Kidney epithelial cell (primary cell): ENCODE data around the gene PPP1R13L. TPM values are rescaled to one million over a fixed set of nuclear protein-coding genes. Genes with fewer than 3 reads are reported as not detected.
A peak's percentile ranks its signal among the peaks of the same experiment; 100 is the strongest.
"Not testable (repeated sequence)": the region's sequence is repeated elsewhere in the genome, so short reads cannot be mapped to it uniquely, and the experiment has no call there.

Experiments
- DNase-seq: peaks from one replicate; pipeline ENCODE4 v3.0.0-alpha.2; 2010; ENCODE audit warnings: low read depth
- H3K27me3 ChIP-seq: 2 replicates; pipeline ENCODE4 v1.6.0; 2011; ENCODE audit warnings: low read length; ENCODE audit not compliant: control insufficient read depth, insufficient read depth
- H3K36me3 ChIP-seq: 2 replicates; pipeline ENCODE4 v1.5.1; 2011; ENCODE audit warnings: low read length; ENCODE audit not compliant: control insufficient read depth, insufficient read depth
- H3K4me3 ChIP-seq: 2 replicates; pipeline ENCODE4 v1.5.1; 2011; ENCODE audit warnings: low read depth, mild to moderate bottlenecking, control low read depth, low read length
- total RNA-seq: library from RNA; depleted of rRNA; stranded (reverse); fragments of >200 nt; gene quantifications from 2 replicates; pipeline ENCODE4 v1.2.3, GENCODE V29; 2015
- TF ChIP-seq, protein P1 (sequence below): IDR thresholded peaks from 2 replicates; pipeline ENCODE4 v1.5.1; 2011; ENCODE audit warnings: mild to moderate bottlenecking, moderate library complexity, low read length, control low read depth, inconsistent platforms; ENCODE audit not compliant: insufficient read depth, poor library complexity, severe bottlenecking

The PPP1R13L gene
- total RNA-seq, 1 donor from 2014 or later: 30.9 TPM

DNA sequence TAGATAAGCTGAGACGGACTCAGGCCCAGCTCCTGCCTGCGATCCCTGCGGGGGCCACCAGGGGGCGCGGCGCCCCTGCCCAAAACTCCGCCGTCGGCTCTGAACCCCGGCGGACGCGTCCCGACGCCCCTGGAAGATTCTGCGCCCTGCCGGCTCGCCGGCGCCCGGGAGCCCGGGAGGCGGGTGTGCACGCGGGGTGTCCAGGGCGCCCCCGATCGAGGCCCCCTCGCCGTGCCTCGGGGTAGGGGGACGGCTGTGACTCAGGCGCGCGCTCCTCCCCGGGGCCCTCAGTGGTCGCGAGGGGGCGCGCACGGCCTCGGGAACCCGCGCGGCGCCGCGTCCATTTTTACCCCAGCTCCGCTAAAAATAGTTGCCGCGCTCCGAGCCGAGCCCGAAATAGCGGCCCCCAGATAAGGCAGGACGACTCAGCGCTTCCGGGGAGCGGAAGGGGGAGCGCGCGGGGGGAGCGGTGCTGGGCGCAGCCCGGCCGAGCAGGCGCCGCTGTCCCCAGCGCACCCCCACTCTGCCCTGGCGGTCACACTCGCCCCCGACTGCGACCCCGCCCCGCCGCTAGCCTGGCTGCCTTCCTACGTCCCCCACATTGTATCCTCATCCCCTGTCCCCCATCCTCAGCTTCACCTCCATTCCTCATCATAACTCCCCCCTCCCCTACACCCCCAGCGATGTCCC lies 34.8 kb upstream of the PPP1R13L start:
- no peak for DNase-seq
- TF ChIP-seq, protein P1, sequence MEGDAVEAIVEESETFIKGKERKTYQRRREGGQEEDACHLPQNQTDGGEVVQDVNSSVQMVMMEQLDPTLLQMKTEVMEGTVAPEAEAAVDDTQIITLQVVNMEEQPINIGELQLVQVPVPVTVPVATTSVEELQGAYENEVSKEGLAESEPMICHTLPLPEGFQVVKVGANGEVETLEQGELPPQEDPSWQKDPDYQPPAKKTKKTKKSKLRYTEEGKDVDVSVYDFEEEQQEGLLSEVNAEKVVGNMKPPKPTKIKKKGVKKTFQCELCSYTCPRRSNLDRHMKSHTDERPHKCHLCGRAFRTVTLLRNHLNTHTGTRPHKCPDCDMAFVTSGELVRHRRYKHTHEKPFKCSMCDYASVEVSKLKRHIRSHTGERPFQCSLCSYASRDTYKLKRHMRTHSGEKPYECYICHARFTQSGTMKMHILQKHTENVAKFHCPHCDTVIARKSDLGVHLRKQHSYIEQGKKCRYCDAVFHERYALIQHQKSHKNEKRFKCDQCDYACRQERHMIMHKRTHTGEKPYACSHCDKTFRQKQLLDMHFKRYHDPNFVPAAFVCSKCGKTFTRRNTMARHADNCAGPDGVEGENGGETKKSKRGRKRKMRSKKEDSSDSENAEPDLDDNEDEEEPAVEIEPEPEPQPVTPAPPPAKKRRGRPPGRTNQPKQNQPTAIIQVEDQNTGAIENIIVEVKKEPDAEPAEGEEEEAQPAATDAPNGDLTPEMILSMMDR: peak; percentile 92
- H3K36me3 ChIP-seq: no peaks in the 10 kb centered on the region
- peak overlapping the region; percentile 49 for H3K4me3 ChIP-seq
- no peaks in the 10 kb centered on the region for H3K27me3 ChIP-seq

DNA sequence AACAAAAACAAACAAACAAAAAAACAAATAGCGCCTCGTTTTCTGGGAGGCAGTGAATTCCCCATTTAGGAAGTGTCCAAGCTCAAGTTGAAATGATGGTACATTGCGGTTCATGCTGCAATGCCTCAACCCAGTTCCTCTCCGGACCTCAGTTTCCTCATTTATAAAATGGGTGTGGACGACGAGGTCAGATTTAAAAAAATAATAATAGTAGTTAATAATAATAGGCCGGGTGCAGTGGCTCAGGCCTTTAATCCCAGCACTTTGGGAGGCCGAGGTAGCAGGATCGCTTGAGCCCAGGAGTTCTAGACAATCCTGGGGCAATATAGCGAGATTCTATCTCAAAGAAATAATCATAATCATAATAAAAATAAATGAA lies 34.3 kb upstream of the PPP1R13L start:
- Histone ChIP-seq H3K4me3 (peak overlapping the region; percentile 49), H3K36me3 (no peaks in the 10 kb centered on the region), H3K27me3 (no peaks in the 10 kb centered on the region)
- TF ChIP-seq, protein P1: no peak
- no peak for DNase-seq

DNA sequence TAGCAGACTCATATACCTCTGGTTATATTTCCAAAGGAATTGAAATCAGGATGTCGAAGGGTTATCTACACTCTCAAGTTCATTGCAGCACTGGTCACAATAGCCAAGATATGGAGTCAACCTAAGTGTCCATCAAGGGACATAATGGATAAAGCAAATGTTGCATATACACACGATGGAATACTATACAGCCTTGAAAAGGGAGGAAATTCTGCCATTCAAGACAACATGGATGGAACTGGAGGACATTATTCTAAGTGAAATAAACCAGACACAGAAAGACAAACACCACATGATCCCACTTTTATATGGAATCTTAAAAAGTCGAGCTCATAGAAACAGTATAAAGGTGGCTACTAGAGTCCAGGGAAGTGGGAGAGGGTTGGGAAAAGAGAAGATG lies 32.5 kb upstream of the PPP1R13L start:
- Histone ChIP-seq H3K4me3 (no peak overlapping the region), H3K36me3 (no peaks in the 10 kb centered on the region), H3K27me3 (no peaks in the 10 kb centered on the region)
- no peak for DNase-seq
- TF ChIP-seq, protein P1: no peak

DNA sequence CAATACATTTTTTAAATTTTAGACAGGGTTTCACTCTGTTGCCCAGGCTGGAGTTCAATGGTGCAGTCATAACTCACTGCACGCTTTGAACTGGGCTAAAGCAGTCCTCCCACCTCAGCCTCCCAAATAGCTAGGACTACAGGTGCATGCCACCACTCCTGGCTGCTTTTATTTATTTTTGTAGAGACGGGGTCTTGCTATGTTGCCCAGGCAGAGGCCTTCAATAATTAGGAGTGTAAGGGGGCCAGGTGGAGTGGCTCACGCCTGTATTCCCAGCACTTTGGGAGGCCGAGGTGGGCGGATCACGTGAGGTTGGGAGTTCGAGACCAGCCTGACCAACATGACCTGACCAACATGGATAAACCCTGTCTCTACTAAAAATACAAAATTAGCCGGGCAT lies 27.7 kb upstream of the PPP1R13L start:
- not testable (repeated sequence) for H3K4me3 ChIP-seq, DNase-seq, H3K27me3 ChIP-seq, H3K36me3 ChIP-seq

DNA sequence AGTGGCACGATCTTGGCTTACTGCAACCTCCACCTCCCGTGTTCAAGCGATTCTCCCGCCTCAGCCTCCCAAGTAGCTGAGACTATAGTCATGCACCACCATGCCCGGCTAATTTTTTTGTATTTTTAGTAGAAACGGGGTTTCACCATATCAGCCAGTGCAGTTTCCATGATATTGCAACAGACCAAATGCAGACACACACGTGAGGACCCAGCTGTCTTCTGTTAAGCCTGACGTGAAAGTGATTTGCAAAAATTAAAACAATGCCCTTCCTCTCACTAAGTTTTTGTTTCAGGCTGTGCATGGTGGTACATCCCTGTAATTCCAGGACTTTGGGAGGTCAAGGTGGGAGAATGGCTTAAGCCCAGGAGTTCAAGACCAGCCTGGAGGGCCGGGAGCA lies 26.1 kb upstream of the PPP1R13L start:
- not testable (repeated sequence) for H3K4me3 ChIP-seq, H3K27me3 ChIP-seq, DNase-seq, H3K36me3 ChIP-seq

DNA sequence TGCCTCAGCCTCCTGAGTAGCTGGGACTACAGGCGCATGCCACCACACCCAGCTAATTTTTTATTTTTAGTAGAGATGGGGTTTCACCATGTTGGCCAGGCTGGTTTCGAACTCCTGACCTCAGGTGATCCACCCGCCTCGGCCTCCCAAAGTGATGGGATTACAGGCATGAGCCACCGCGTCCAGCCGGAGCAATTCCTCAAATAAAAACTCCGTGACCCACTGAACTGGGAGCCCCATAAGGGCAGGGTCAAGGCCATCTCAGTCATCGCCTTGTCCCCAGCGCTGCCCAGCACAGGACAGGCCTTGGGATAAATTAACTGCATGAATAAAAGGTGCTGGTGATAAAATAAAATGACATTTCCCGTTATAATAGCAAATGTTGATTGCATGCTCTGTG lies 25.0 kb upstream of the PPP1R13L start:
- not testable (repeated sequence) for H3K36me3 ChIP-seq, H3K27me3 ChIP-seq, DNase-seq, H3K4me3 ChIP-seq

DNA sequence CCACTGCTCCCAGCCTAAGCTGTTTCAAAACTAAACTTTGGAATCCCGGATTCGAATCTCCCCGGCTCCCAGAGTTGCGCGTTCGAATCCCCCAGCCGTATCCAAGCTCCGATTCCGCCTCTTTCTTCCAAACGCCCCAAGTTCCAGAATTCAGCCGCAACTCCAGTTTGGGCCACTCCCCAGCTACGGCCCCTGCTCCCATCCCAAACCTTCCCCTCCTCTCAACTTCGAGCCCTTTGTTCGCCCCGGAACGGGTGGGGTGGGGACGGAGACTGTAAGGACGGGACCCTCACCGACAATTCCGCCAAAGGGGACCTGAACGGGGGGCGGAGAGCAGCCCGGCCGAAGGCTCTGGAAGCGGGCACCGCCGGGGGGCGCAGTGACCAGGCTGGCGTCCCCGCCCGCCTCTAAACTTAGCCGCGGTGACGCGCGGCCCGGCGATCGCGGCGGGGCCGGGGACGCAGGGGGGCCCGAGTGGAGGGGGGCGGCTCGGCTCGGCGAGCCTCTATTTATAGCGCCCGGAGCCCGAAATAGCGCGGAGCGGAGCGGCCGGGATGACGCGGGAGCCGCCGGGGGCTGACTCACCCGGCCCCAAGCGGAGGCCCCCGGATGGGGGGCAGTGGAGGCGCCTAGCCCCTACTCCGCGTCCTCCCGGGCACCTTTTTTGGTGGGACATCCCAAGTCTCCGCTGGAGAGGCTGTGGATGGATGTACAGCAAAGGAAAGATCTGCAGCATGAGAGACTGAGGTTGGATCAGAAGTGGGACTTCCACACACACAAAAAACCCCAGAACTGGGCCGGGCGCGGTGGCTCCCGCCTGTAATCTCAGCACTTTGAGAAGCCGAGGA lies 23.7 kb upstream of the PPP1R13L start:
- Histone ChIP-seq H3K27me3 (no peaks in the 10 kb centered on the region), H3K36me3 (no peaks in the 10 kb centered on the region), H3K4me3 (peak overlapping the region; percentile 49)
- DNase-seq: no peak
- TF ChIP-seq, protein P1: peak; percentile 28
